ENCODE data around the gene RCAN3.

DNA sequence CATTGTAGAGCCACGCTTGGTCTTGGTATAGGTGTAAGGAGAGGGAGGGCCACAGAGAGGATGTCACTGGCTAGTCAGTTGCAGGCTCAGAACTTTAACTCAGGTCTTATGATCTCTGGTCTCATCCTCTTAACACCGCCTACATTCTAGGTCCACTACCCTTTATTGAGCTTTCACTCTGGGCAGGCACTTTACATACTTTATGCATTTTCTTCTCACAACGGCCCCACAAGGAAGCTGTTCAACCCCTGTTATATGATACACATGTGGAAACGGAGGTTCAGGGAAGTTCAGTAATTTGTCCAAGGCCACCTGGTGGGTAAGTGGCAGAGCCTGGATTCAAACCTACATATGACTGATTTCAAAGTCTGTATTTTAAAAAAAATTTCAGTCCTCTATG is 25.3 kb upstream of the RCAN3 start:
- TF ChIP-seq, protein P1, sequence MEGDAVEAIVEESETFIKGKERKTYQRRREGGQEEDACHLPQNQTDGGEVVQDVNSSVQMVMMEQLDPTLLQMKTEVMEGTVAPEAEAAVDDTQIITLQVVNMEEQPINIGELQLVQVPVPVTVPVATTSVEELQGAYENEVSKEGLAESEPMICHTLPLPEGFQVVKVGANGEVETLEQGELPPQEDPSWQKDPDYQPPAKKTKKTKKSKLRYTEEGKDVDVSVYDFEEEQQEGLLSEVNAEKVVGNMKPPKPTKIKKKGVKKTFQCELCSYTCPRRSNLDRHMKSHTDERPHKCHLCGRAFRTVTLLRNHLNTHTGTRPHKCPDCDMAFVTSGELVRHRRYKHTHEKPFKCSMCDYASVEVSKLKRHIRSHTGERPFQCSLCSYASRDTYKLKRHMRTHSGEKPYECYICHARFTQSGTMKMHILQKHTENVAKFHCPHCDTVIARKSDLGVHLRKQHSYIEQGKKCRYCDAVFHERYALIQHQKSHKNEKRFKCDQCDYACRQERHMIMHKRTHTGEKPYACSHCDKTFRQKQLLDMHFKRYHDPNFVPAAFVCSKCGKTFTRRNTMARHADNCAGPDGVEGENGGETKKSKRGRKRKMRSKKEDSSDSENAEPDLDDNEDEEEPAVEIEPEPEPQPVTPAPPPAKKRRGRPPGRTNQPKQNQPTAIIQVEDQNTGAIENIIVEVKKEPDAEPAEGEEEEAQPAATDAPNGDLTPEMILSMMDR (IDR thresholded peaks at IDR 0.05) = no peak
- TF ChIP-seq ZFX (IDR thresholded peaks at IDR 0.05; ENCODE audit: borderline replicate concordance) = no peak

All from 22Rv1 (cell line).